Measurements from ENCODE around the gene FXYD5. TPM values are rescaled to one million over a fixed set of nuclear protein-coding genes. Genes with fewer than 3 reads are reported as not detected.
A peak's percentile ranks its signal among the peaks of the same experiment; 100 is the strongest.

FXYD5 gene
- total and polyA plus RNA-seq, 9 of the 15 experiments (the other 6 are each of a cell fraction or from before 2014, with no cell fraction given) = 104 to 537 (median 174) TPM

GRCh38 chr19:35154525-35155406 lies at the start of gene FXYD5 (continued):
- TF ChIP-seq MGA (IDR thresholded peaks at IDR 0.05) (peak; percentile 66; the same call in 1 of the 2 replicates), ZNF253 (CRISPR knock-in tag; conservative IDR thresholded peaks at IDR 0.05) (no peak), POLR3A (IDR thresholded peaks at IDR 0.05; ENCODE audit: borderline replicate concordance, extremely low read depth, insufficient read depth, insufficient read length) (no peak), SETDB1 (IDR thresholded peaks at IDR 0.05; ENCODE audit: low read length) (no peak), THAP12 (CRISPR knock-in tag; IDR thresholded peaks at IDR 0.05) (0 out of 2 replicates have a peak, but pooled peaks have one; percentile 43), HDAC1 (IDR thresholded peaks at IDR 0.05) (peak in 1 of 2 experiments; percentile 91; a peak in 2 of 4 replicates), POLR2G (IDR thresholded peaks at IDR 0.05; ENCODE audit: low read depth, low read length) (peak; percentile 89), ATF6 (CRISPR knock-in tag; IDR thresholded peaks at IDR 0.05) (peak; percentile 15; the same call in 1 of the 2 replicates), ZNF121 (CRISPR knock-in tag; conservative IDR thresholded peaks at IDR 0.05) (no peak), HMG20B (CRISPR knock-in tag; IDR thresholded peaks at IDR 0.05) (no peak)
